ENCODE results near the gene COX4I1. TPM values are rescaled to one million over a fixed set of nuclear protein-coding genes. Genes with fewer than 3 reads are reported as not detected.

Gene COX4I1
- total RNA-seq, 4 donors from 2014 or later: 635 to 1,115 (median 865) TPM

DNA sequence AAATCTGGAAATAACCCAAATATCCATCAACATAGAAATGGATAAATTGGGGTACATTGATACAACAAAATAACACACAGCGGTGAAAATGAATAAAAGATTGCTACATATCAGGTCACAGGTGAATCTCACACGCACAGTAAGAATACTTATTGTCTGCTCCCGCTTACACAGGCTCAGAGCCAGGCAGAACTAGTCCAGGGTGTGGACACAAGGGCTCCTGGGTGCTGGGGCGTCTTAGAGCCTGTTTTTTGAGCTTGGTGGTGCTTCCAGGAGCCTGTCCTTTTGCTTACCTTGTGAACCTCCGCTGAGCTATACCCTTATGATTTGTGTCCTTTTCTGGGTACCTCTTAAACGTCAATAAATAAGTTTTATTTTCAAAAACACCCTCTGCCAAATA is 28.8 kb upstream of the COX4I1 start:
- in situ Hi-C loops (cut with MboI; ENCODE audit: low pct_ligation_motif_present in 1 of 4, low pct_unique_long_range_greater_than_20kb in 1 of 4, low sequenced_read_pairs in 3 of 4) (no loop called here), intact Hi-C loops (cut with DNase I; ENCODE audit: low total_unique reads) (no loop called here)
- Histone ChIP-seq H3K27ac (no peak overlapping the region), H3K36me3 (no peaks in the 10 kb centered on the region), H3K4me1 (no peaks in the 10 kb centered on the region), H3K4me3 (no peak overlapping the region), H3K27me3 (peaks cover 3% of the 10 kb centered on the region), H3K9me3 (no peaks in the 10 kb centered on the region)
- WGBS, 2 donors (ENCODE audit: low coverage in 1 of 2): 90 to 93% methylated on average over 3 to 6 of the region's 6 CpGs
- TF ChIP-seq, protein P1, sequence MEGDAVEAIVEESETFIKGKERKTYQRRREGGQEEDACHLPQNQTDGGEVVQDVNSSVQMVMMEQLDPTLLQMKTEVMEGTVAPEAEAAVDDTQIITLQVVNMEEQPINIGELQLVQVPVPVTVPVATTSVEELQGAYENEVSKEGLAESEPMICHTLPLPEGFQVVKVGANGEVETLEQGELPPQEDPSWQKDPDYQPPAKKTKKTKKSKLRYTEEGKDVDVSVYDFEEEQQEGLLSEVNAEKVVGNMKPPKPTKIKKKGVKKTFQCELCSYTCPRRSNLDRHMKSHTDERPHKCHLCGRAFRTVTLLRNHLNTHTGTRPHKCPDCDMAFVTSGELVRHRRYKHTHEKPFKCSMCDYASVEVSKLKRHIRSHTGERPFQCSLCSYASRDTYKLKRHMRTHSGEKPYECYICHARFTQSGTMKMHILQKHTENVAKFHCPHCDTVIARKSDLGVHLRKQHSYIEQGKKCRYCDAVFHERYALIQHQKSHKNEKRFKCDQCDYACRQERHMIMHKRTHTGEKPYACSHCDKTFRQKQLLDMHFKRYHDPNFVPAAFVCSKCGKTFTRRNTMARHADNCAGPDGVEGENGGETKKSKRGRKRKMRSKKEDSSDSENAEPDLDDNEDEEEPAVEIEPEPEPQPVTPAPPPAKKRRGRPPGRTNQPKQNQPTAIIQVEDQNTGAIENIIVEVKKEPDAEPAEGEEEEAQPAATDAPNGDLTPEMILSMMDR (IDR thresholded peaks at IDR 0.05): no peak
- no peak for TF ChIP-seq POLR2AphosphoS5 (IDR thresholded peaks at IDR 0.05)
- DNase-seq: no peak

DNA sequence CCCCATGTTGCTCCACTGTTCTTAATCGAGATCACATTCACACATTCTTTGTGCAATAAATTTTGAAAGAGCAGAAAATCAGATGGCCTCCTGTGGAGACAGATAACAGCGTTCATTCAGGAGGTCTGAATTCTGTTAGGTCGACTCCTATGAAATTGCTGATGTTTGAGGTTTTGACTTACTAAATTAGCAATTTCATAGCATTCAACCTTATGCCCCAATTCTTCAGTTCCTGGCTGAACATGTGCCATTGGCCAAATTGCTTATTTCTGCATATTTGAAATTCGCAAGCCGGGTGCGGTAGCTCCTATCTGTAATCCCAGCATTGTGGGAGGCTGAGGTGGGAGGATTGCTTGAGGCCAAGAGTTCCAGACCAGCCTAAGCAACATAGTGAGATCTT is 26.5 kb upstream of the COX4I1 start:
- Histone ChIP-seq H3K36me3 (no peaks in the 10 kb centered on the region), H3K9me3 (no peaks in the 10 kb centered on the region), H3K4me1 (no peaks in the 10 kb centered on the region), H3K4me3 (no peak overlapping the region), H3K27me3 (no peaks in the 10 kb centered on the region), H3K27ac (no peak overlapping the region)
- TF ChIP-seq POLR2AphosphoS5 (IDR thresholded peaks at IDR 0.05): no peak
- no peak for TF ChIP-seq POLR2A (IDR thresholded peaks at IDR 0.05)
- no peak for TF ChIP-seq EP300 (IDR thresholded peaks at IDR 0.05; ENCODE audit: low read depth)
- TF ChIP-seq, protein P1 (IDR thresholded peaks at IDR 0.05): no peak
- in situ Hi-C loops (cut with MboI; ENCODE audit: low pct_ligation_motif_present in 1 of 4, low pct_unique_long_range_greater_than_20kb in 1 of 4, low sequenced_read_pairs in 3 of 4): no loop called here
- DNase-seq: no peak
- 82 to 92% methylated on average over 2 to 6 of the region's 6 CpGs for WGBS, 2 donors (ENCODE audit: low coverage in 1 of 2)
- intact Hi-C loops (cut with DNase I; ENCODE audit: low total_unique reads): no loop called here

DNA sequence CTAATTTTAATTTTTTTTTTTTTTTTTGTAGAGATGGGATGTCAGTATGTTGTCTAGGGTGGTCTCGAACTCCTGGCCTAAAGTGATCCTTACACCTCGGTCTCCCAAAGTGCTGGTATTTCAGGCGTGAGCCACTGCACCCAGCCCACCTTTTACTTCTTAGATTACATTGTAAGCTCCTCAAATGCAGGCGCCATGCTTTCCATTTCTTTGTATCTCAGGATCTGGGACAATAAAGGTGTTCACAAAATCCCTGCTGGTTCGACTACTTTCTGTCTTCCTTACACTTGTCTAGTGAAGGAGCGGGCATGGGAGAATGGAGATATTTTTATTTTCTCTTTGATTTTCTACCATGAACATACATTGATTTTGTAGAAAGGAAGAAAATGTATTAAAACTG is 25.4 kb upstream of the COX4I1 start:
- intact Hi-C loops (cut with DNase I; ENCODE audit: low total_unique reads) (no loop called here), in situ Hi-C loops (cut with MboI; ENCODE audit: low pct_ligation_motif_present in 1 of 4, low pct_unique_long_range_greater_than_20kb in 1 of 4, low sequenced_read_pairs in 3 of 4) (no loop called here)
- no peak for TF ChIP-seq EP300 (IDR thresholded peaks at IDR 0.05; ENCODE audit: low read depth)
- TF ChIP-seq, protein P1 (IDR thresholded peaks at IDR 0.05): no peak
- TF ChIP-seq POLR2A (IDR thresholded peaks at IDR 0.05): no peak
- TF ChIP-seq POLR2AphosphoS5 (IDR thresholded peaks at IDR 0.05): no peak
- Histone ChIP-seq H3K27me3 (no peaks in the 10 kb centered on the region), H3K4me3 (no peak overlapping the region), H3K9me3 (no peaks in the 10 kb centered on the region), H3K36me3 (peaks cover 0 to 10% (median 4%) of the 10 kb centered on the region in 4 donors), H3K4me1 (no peaks in the 10 kb centered on the region), H3K27ac (no peak overlapping the region)
- no peak for DNase-seq
- 76 to 82% methylated on average over 6 of the region's 6 CpGs for WGBS, 2 donors (ENCODE audit: low coverage in 1 of 2)

DNA sequence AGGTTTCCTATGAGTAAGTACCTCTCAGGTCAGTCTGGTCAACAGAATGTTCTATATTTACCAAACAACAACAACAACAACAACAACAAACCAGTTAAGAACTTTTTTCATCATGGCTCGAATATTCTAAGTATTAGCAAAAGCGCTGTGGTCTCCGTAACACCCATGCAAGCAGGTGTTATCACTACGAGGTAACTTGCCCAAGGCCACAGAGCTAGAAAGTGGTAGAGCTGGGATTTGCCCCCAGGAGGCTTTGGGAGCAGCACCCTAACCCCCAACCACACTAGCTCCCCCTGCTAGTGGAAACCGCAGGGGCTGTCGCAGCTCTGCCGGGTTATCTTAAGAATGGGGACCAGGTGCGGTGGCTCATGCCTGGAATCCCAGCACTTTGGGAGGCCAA is 24.7 kb upstream of the COX4I1 start:
- 93 to 96% methylated on average over 4 to 8 of the region's 8 CpGs for WGBS, 2 donors (ENCODE audit: low coverage in 1 of 2)
- intact Hi-C loops (cut with DNase I; ENCODE audit: low total_unique reads): no loop called here

More for the DNA sequence above, 24.7 kb upstream of the COX4I1 start:
- no peaks in the 10 kb centered on the region for H3K4me1 ChIP-seq
- H3K27ac ChIP-seq: no peak overlapping the region
- peaks cover 0 to 16% (median 7%) of the 10 kb centered on the region in 4 donors for H3K36me3 ChIP-seq
- in situ Hi-C loops (cut with MboI; ENCODE audit: low pct_ligation_motif_present in 1 of 4, low pct_unique_long_range_greater_than_20kb in 1 of 4, low sequenced_read_pairs in 3 of 4): no loop called here
- no peak overlapping the region for H3K4me3 ChIP-seq
- no peak for TF ChIP-seq POLR2AphosphoS5 (IDR thresholded peaks at IDR 0.05)
- TF ChIP-seq, protein P1 (IDR thresholded peaks at IDR 0.05): no peak
- TF ChIP-seq POLR2A (IDR thresholded peaks at IDR 0.05): no peak
- TF ChIP-seq EP300 (IDR thresholded peaks at IDR 0.05; ENCODE audit: low read depth): no peak
- no peaks in the 10 kb centered on the region for H3K27me3 ChIP-seq
- no peaks in the 10 kb centered on the region for H3K9me3 ChIP-seq
- DNase-seq: no peak
